HepG2 (cell line): Measurements from ENCODE around the gene CERS6.

Experiments
- CTCF ChIP-seq: sonication (generic); formaldehyde crosslinking; IDR thresholded peaks from 2 replicates; pipeline ENCODE4 v1.5.0; 2020; ENCODE audit warnings: mild to moderate bottlenecking, missing genetic modification reagents, moderate library complexity
- GATAD2A ChIP-seq: IDR thresholded peaks from 2 replicates; pipeline ENCODE4 v1.6.1; 2016
- MAZ ChIP-seq, 2 experiments: sonication (generic) in 1 of 2; formaldehyde crosslinking in 1 of 2; IDR thresholded peaks; 2 replicates each; pipeline versions ENCODE4 v1.5.0 to v1.6.1; 2012 to 2020; ENCODE audit warnings: low read depth in 2 of 2, mild to moderate bottlenecking in 2 of 2, borderline replicate concordance in 1 of 2, improper control_type of control experiment in 1 of 2, low read length in 1 of 2, missing genetic modification reagents in 1 of 2, moderate library complexity in 1 of 2
- POLR2AphosphoS5 ChIP-seq: IDR thresholded peaks from 2 replicates; pipeline ENCODE4 v1.6.1; 2012; ENCODE audit warnings: low read depth, low read length
- SIN3A ChIP-seq: IDR thresholded peaks from 2 replicates; pipeline ENCODE4 v1.6.1; 2011; ENCODE audit warnings: low read depth, mild to moderate bottlenecking, control low read depth, low read length, borderline replicate concordance
- STAT5B ChIP-seq: sonication (generic); formaldehyde crosslinking; IDR thresholded peaks from 2 replicates; pipeline ENCODE4 v1.4.0; 2020; ENCODE audit warnings: missing genetic modification reagents
- TFAP4 ChIP-seq: sonication (generic); IDR thresholded peaks from 2 replicates; pipeline ENCODE4 v1.6.1; 2016; ENCODE audit warnings: low read depth, borderline replicate concordance
- ZNF101 ChIP-seq: sonication (generic); formaldehyde crosslinking; IDR thresholded peaks from 2 replicates; pipeline ENCODE4 v1.4.0; 2020; ENCODE audit warnings: mild to moderate bottlenecking, low read depth, missing genetic modification reagents, borderline replicate concordance
- ZNF558 ChIP-seq: sonication (generic); formaldehyde crosslinking; IDR thresholded peaks from 2 replicates; pipeline ENCODE4 v1.9.0; 2022; ENCODE audit warnings: mild to moderate bottlenecking, missing genetic modification reagents, borderline replicate concordance

GRCh38 chr2:168432565-168433186 is 23.4 kb upstream of the CERS6 start:
- no peak for TF ChIP-seq CTCF (CRISPR knock-in tag)
- no peak for TF ChIP-seq STAT5B (CRISPR knock-in tag)
- no peak for TF ChIP-seq ZNF558
- no peak for TF ChIP-seq SIN3A
- TF ChIP-seq POLR2AphosphoS5, result no peak
- no peak for TF ChIP-seq ZNF101 (CRISPR knock-in tag)
- TF ChIP-seq TFAP4, result no peak
- no peak for TF ChIP-seq GATAD2A (CRISPR knock-in tag)
- TF ChIP-seq MAZ (IDR thresholded peaks at IDR 0.05; ENCODE audit: borderline replicate concordance, low read depth, low read length), result no peak
- TF ChIP-seq MAZ (CRISPR knock-in tag; IDR thresholded peaks at IDR 0.05; ENCODE audit: low read depth), result no peak
